ENCODE data around the gene ZWILCH. TPM values are rescaled to one million over a fixed set of nuclear protein-coding genes. Genes with fewer than 3 reads are reported as not detected.

Gene ZWILCH
- total RNA-seq, 1 experiment from 2014 or later = 21.6 TPM

DNA sequence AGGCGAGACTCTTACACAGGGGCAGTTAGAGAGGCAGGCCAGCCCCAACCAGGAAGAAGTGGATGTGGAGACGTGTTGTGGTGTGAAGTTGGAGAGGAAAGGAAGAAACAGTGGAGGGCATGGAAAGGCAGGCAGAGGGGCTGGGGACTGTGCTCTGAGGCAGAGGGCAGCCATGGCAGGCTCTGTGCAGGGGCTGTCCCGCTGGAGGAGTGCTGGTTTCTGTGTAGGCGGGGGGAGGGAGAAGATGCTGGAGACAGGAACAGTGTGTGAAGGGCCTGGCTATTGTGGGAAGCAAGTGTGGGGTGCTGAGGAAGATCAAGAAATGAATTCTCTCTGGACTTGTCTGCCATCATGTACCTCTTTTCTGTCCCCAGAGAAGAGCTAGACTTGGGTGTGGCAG is 28.6 kb upstream of the ZWILCH start:
- TF ChIP-seq, protein P1, sequence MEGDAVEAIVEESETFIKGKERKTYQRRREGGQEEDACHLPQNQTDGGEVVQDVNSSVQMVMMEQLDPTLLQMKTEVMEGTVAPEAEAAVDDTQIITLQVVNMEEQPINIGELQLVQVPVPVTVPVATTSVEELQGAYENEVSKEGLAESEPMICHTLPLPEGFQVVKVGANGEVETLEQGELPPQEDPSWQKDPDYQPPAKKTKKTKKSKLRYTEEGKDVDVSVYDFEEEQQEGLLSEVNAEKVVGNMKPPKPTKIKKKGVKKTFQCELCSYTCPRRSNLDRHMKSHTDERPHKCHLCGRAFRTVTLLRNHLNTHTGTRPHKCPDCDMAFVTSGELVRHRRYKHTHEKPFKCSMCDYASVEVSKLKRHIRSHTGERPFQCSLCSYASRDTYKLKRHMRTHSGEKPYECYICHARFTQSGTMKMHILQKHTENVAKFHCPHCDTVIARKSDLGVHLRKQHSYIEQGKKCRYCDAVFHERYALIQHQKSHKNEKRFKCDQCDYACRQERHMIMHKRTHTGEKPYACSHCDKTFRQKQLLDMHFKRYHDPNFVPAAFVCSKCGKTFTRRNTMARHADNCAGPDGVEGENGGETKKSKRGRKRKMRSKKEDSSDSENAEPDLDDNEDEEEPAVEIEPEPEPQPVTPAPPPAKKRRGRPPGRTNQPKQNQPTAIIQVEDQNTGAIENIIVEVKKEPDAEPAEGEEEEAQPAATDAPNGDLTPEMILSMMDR (IDR thresholded peaks at IDR 0.05; ENCODE audit: insufficient read depth in 1 of 2, low read depth in 1 of 2, low read length in 1 of 2, severe bottlenecking in 1 of 2, unreplicated experiment in 1 of 2) = no peak
- Mint-ChIP-seq H3K9me3 (ENCODE audit: unreplicated experiment) (no peaks in the 10 kb centered on the region), H3K4me3 (ENCODE audit: unreplicated experiment) (no peak overlapping the region), H3K36me3 (ENCODE audit: insufficient read depth, unreplicated experiment) (peaks cover 12% of the 10 kb centered on the region), H3K4me1 (ENCODE audit: low read depth, unreplicated experiment) (peaks cover 12% of the 10 kb centered on the region), H3K27ac (ENCODE audit: unreplicated experiment) (no peak overlapping the region), H3K27me3 (ENCODE audit: insufficient read depth, unreplicated experiment) (no peaks in the 10 kb centered on the region)
- Histone ChIP-seq H3K27me3 (replicated peaks; ENCODE audit: control insufficient read depth, insufficient read depth, low read length) (no peaks in the 10 kb centered on the region), H3K9me3 (no peaks in the 10 kb centered on the region), H3K4me1 (peaks cover 20% of the 10 kb centered on the region), H3K4me3 (ENCODE audit: low read depth, low read length) (no peak overlapping the region), H3K36me3 (ENCODE audit: control insufficient read depth, insufficient read depth, low read length) (no peaks in the 10 kb centered on the region)
- ChIA-PET CTCF (no interaction called here), POLR2A (no interaction called here)
- DNase-seq = no peak
- BruUV-seq (replicated peaks) = no TSS peak
- intact Hi-C loops (cut with micrococcal nuclease; ENCODE audit: unreplicated experiment) = no loop called here

DNA sequence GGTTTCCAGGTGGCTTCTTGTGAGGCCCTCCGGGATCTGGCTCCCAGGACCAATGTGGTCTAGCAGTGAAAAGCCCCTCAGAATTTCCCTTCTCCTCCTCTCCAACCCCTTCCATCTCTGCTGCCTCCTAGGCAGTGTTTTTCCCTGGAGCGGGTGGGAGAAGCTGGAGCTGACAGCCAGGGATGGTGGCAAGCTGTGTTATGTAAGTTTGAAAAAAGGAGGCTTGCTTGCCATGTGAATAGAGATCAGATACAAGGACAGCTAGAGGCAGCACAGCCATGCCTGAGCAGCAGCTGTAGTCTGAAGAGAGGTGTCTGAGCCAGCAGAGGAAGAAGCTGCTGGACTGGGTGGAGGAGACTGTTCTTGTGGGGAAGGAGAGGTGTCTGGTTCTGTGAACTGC is 28.1 kb upstream of the ZWILCH start:
- H3K36me3 Mint-ChIP-seq (ENCODE audit: insufficient read depth, unreplicated experiment) = peaks cover 12% of the 10 kb centered on the region
- TF ChIP-seq, protein P1 (IDR thresholded peaks at IDR 0.05; ENCODE audit: insufficient read depth in 1 of 2, low read depth in 1 of 2, low read length in 1 of 2, severe bottlenecking in 1 of 2, unreplicated experiment in 1 of 2) = no peak
- no peaks in the 10 kb centered on the region for H3K9me3 Mint-ChIP-seq (ENCODE audit: unreplicated experiment)
- BruUV-seq (replicated peaks) = no TSS peak
- H3K4me3 Mint-ChIP-seq (ENCODE audit: unreplicated experiment) = no peak overlapping the region
- ChIA-PET CTCF (no interaction called here), POLR2A (no interaction called here)
- no peaks in the 10 kb centered on the region for H3K27me3 ChIP-seq (replicated peaks; ENCODE audit: control insufficient read depth, insufficient read depth, low read length)
- H3K27ac Mint-ChIP-seq (ENCODE audit: unreplicated experiment) = no peak overlapping the region
- H3K36me3 ChIP-seq (ENCODE audit: control insufficient read depth, insufficient read depth, low read length) = no peaks in the 10 kb centered on the region
- peaks cover 15% of the 10 kb centered on the region for H3K4me1 ChIP-seq
- no peaks in the 10 kb centered on the region for H3K27me3 Mint-ChIP-seq (ENCODE audit: insufficient read depth, unreplicated experiment)
- no peak overlapping the region for H3K4me3 ChIP-seq (ENCODE audit: low read depth, low read length)
- no peaks in the 10 kb centered on the region for H3K9me3 ChIP-seq
- DNase-seq = no peak
- intact Hi-C loops (cut with micrococcal nuclease; ENCODE audit: unreplicated experiment) = no loop called here
- H3K4me1 Mint-ChIP-seq (ENCODE audit: low read depth, unreplicated experiment) = peaks cover 11% of the 10 kb centered on the region

DNA sequence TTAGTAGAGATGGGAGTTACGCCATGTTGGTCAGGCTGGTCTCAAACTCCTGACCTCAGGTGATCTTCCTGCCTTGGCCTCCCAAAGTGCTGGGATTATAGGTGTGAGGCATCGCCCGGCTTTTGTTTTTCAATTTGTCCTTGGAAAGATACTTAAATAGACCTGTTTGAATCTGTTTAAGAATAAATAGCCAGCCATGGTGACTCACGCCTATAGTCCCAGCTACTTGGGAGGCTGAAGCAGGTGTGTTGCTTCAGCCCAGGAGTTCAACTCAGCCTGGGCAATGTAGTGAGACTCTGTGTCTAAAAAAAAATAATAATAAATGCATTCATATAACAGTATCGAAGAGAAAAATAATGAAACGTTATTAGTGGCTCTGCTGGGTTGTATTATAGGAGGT is 24.9 kb upstream of the ZWILCH start:
- H3K27ac Mint-ChIP-seq (ENCODE audit: unreplicated experiment) = no peak overlapping the region
- Histone ChIP-seq H3K4me1 (no peaks in the 10 kb centered on the region), H3K27me3 (replicated peaks; ENCODE audit: control insufficient read depth, insufficient read depth, low read length) (no peaks in the 10 kb centered on the region), H3K9me3 (no peaks in the 10 kb centered on the region), H3K4me3 (ENCODE audit: low read depth, low read length) (no peak overlapping the region), H3K36me3 (ENCODE audit: control insufficient read depth, insufficient read depth, low read length) (no peaks in the 10 kb centered on the region)
- no peak for DNase-seq
- BruUV-seq (replicated peaks) = no TSS peak
- peaks cover 36% of the 10 kb centered on the region for H3K36me3 Mint-ChIP-seq (ENCODE audit: insufficient read depth, unreplicated experiment)
- H3K4me1 Mint-ChIP-seq (ENCODE audit: low read depth, unreplicated experiment) = no peaks in the 10 kb centered on the region
- POLR2A ChIA-PET = no interaction called here
- TF ChIP-seq, protein P1 (IDR thresholded peaks at IDR 0.05; ENCODE audit: insufficient read depth in 1 of 2, low read depth in 1 of 2, low read length in 1 of 2, severe bottlenecking in 1 of 2, unreplicated experiment in 1 of 2) = no peak
- no peaks in the 10 kb centered on the region for H3K9me3 Mint-ChIP-seq (ENCODE audit: unreplicated experiment)
- H3K27me3 Mint-ChIP-seq (ENCODE audit: insufficient read depth, unreplicated experiment) = no peaks in the 10 kb centered on the region
- intact Hi-C loops (cut with micrococcal nuclease; ENCODE audit: unreplicated experiment) = no loop called here
- H3K4me3 Mint-ChIP-seq (ENCODE audit: unreplicated experiment) = no peak overlapping the region
- CTCF ChIA-PET = no interaction called here

Data from Caco-2 (cell line).